ENCODE data around the gene LYSMD2. TPM values are rescaled to one million over a fixed set of nuclear protein-coding genes. Genes with fewer than 3 reads are reported as not detected.
A peak's percentile ranks its signal among the peaks of the same experiment; 100 is the strongest.
"Not testable (repeated sequence)": the region's sequence is repeated elsewhere in the genome, so short reads cannot be mapped to it uniquely, and the experiment has no call there.

Gene LYSMD2
- total RNA-seq = 10 to 100 TPM in 1 of 3 donors, 1 to 10 TPM in 2; 8.1 to 13.6 (median 8.6) TPM
- total RNA-seq (2013) = 31.7 TPM

GRCh38 chr15:51737522-51738305 is at the start of gene LYSMD2:
Gene LYSMD2 (minus strand): TSS chr15:51737655. CDS start chr15:51737622, 33 bp downstream.
- WGBS (ENCODE audit: insufficient coverage) = under 1% methylated on average over 67 of the region's 67 CpGs
- peaks cover 2% of the 10 kb centered on the region for H3K36me3 ChIP-seq (ENCODE audit: control insufficient read depth, insufficient read depth, low read length)
- no peaks in the 10 kb centered on the region for H3K36me3 Mint-ChIP-seq
- H3K4me1 Mint-ChIP-seq = peaks cover 44 to 45% of the 10 kb centered on the region in 2 donors
- DNase-seq (peak; percentile 52 to 79), ATAC-seq (peak; percentile 37 to 65 (median 59))
- peak within 1 kb of the TSS; percentile 63 for H3K4me3 ChIP-seq (ENCODE audit: low read length)
- H3K9me3 ChIP-seq (ENCODE audit: control insufficient read depth, insufficient read depth, low read length) = no peaks in the 10 kb centered on the region
- peak within 1 kb of the TSS; percentile 81 for H3K27ac ChIP-seq (ENCODE audit: low read length)
- no peaks in the 10 kb centered on the region for H3K9me3 Mint-ChIP-seq
- peaks cover 49% of the 10 kb centered on the region for H3K4me1 ChIP-seq (ENCODE audit: control insufficient read depth, insufficient read depth, low read length)
- peak within 1 kb of the TSS; percentile 85 to 97 for H3K27ac Mint-ChIP-seq
- intact Hi-C loops (cut with micrococcal nuclease) = loop anchor here (5.0 to 10.0 kb wide), 2 partner anchors 87 to 235 kb away; partner anchors contain the start of genes LEO1 and TMOD3
- peaks cover 2 to 5% of the 10 kb centered on the region in 2 donors for H3K27me3 Mint-ChIP-seq (ENCODE audit: low read depth in 2 of 2)
- peak within 1 kb of the TSS; percentile 91 for H3K4me3 Mint-ChIP-seq
- no peak for TF ChIP-seq CTCF (IDR thresholded peaks at IDR 0.05)
- no peaks in the 10 kb centered on the region for H3K27me3 ChIP-seq (ENCODE audit: control insufficient read depth, insufficient read depth, low read length)

GRCh38 chr15:51787130-51787529 is 49.7 kb upstream of the LYSMD2 start:
- DNase-seq; H3K9me3 ChIP-seq (ENCODE audit: control insufficient read depth, insufficient read depth, low read length); H3K9me3 Mint-ChIP-seq; H3K4me1 ChIP-seq (ENCODE audit: control insufficient read depth, insufficient read depth, low read length); intact Hi-C loops (cut with micrococcal nuclease); H3K36me3 ChIP-seq (ENCODE audit: control insufficient read depth, insufficient read depth, low read length); H3K4me3 Mint-ChIP-seq; H3K36me3 Mint-ChIP-seq; H3K27me3 ChIP-seq (ENCODE audit: control insufficient read depth, insufficient read depth, low read length); H3K4me1 Mint-ChIP-seq; H3K27ac Mint-ChIP-seq; ATAC-seq; H3K4me3 ChIP-seq (ENCODE audit: low read length); H3K27ac ChIP-seq (ENCODE audit: low read length): not testable (repeated sequence)
- 98% methylated on average over 11 of the region's 11 CpGs for WGBS (ENCODE audit: insufficient coverage)
- H3K27me3 Mint-ChIP-seq (ENCODE audit: low read depth in 2 of 2) = peaks cover 13 to 15% of the 10 kb centered on the region in 2 donors

- DNase-seq (no peak), ATAC-seq (no peak)
- intact Hi-C loops (cut with micrococcal nuclease) = no loop called here
- no peaks in the 10 kb centered on the region for H3K27me3 ChIP-seq (ENCODE audit: control insufficient read depth, insufficient read depth, low read length)
- no peak overlapping the region for H3K27ac ChIP-seq (ENCODE audit: low read length)
- Mint-ChIP-seq H3K36me3 (no peaks in the 10 kb centered on the region), H3K27me3 (ENCODE audit: low read depth in 2 of 2) (peaks cover 8 to 9% of the 10 kb centered on the region in 2 donors), H3K4me3 (no peak overlapping the region), H3K4me1 (no peaks in the 10 kb centered on the region), H3K9me3 (no peaks in the 10 kb centered on the region), H3K27ac (no peak overlapping the region)
- no peak for TF ChIP-seq CTCF (IDR thresholded peaks at IDR 0.05)
- no peaks in the 10 kb centered on the region for H3K36me3 ChIP-seq (ENCODE audit: control insufficient read depth, insufficient read depth, low read length)
- 100% methylated on average over 2 of the region's 3 CpGs for WGBS (ENCODE audit: insufficient coverage)
- H3K9me3 ChIP-seq (ENCODE audit: control insufficient read depth, insufficient read depth, low read length) = no peaks in the 10 kb centered on the region
- no peaks in the 10 kb centered on the region for H3K4me1 ChIP-seq (ENCODE audit: control insufficient read depth, insufficient read depth, low read length)
- no peak overlapping the region for H3K4me3 ChIP-seq (ENCODE audit: low read length)
Measured at GRCh38 chr15:51783967-51784366, 46.5 kb upstream of the LYSMD2 start.

- Mint-ChIP-seq H3K4me3 (no peak overlapping the region), H3K9me3 (no peaks in the 10 kb centered on the region), H3K27me3 (ENCODE audit: low read depth in 2 of 2) (peaks cover 1 to 3% of the 10 kb centered on the region in 2 donors), H3K27ac (no peak overlapping the region), H3K36me3 (no peaks in the 10 kb centered on the region), H3K4me1 (no peaks in the 10 kb centered on the region)
- no peaks in the 10 kb centered on the region for H3K9me3 ChIP-seq (ENCODE audit: control insufficient read depth, insufficient read depth, low read length)
- no peak overlapping the region for H3K27ac ChIP-seq (ENCODE audit: low read length)
- H3K27me3 ChIP-seq (ENCODE audit: control insufficient read depth, insufficient read depth, low read length) = no peaks in the 10 kb centered on the region
- H3K36me3 ChIP-seq (ENCODE audit: control insufficient read depth, insufficient read depth, low read length) = no peaks in the 10 kb centered on the region
- TF ChIP-seq CTCF (IDR thresholded peaks at IDR 0.05) = peak; percentile 16
- no peaks in the 10 kb centered on the region for H3K4me1 ChIP-seq (ENCODE audit: control insufficient read depth, insufficient read depth, low read length)
- no peak for ATAC-seq
- intact Hi-C loops (cut with micrococcal nuclease) = no loop called here
- H3K4me3 ChIP-seq (ENCODE audit: low read length) = no peak overlapping the region
- no peak for DNase-seq
- WGBS (ENCODE audit: insufficient coverage) = 93% methylated on average over 3 of the region's 7 CpGs
Measured at GRCh38 chr15:51782357-51782896, 45.0 kb upstream of the LYSMD2 start.
